ENCODE measurements around the gene WRNIP1. TPM values are rescaled to one million over a fixed set of nuclear protein-coding genes. Genes with fewer than 3 reads are reported as not detected.

Gene WRNIP1
- total and polyA plus RNA-seq, 9 of the 15 experiments (the other 6 are each of a cell fraction or from before 2014, with no cell fraction given) = 13.2 to 63.6 (median 48.6) TPM

- DNase-seq (ENCODE audit: extremely low read depth in 1 of 4, low spot score in 3 of 4) (peak in 2 of 4 experiments; percentile 36 to 41), FAIRE-seq (no peak), ATAC-seq (peak; percentile 60)
- Histone ChIP-seq H4K20me1 (replicated peaks; ENCODE audit: control insufficient read depth, insufficient read depth, low read length) (no peaks in the 10 kb centered on the region), H3K9ac (ENCODE audit: insufficient read depth in 1 of 2, low read depth in 2 of 2, low read length in 2 of 2) (peak overlapping the region in 1 of 2 experiments; percentile 67; a peak in 2 of 4 replicates), H3K9me1 (ENCODE audit: control insufficient read depth, insufficient read depth, low read length) (no peaks in the 10 kb centered on the region), H3K4me3 (no peak overlapping the region), H3K79me2 (ENCODE audit: control insufficient read depth, insufficient read depth, low read length) (no peaks in the 10 kb centered on the region), H3K27ac (ENCODE audit: extremely low read depth, low read depth, low read length) (no peak overlapping the region), H3K27me3 (ENCODE audit: control insufficient read depth in 2 of 2, insufficient read depth in 2 of 2, low read length in 2 of 2) (no peaks in the 10 kb centered on the region), H3K36me3 (ENCODE audit: control insufficient read depth, insufficient read depth, low read length) (no peaks in the 10 kb centered on the region), H2AFZ (ENCODE audit: low read depth, low read length) (peak overlapping the region; percentile 15), H3K4me1 (replicated peaks in 1 of 2; ENCODE audit: control insufficient read depth in 2 of 2, insufficient read depth in 2 of 2, low read length in 2 of 2) (peaks cover 13 to 17% of the 10 kb centered on the region in 2 experiments), H3K4me2 (ENCODE audit: insufficient read depth, low read length) (no peak overlapping the region), H3K9me3 (replicated peaks; ENCODE audit: control insufficient read depth, insufficient read depth, low read depth, low read length) (0 out of 2 replicates have a peak, but pooled peaks cover 4% of the 10 kb centered on the region)
- BruUV-seq (replicated peaks) = no TSS peak
- 66% methylated on average over 10 of the region's 11 CpGs for WGBS (ENCODE audit: insufficient coverage, low coverage, missing lambda C conversion rate)
- POLR2A ChIA-PET = interaction anchor here (0.7 to 1.9 kb wide), 3 partner anchors 16 to 116 kb away, joined by 3 to 7 read pairs (median 4); partner anchors contain the start of gene SERPINB1
- CTCF ChIA-PET (ENCODE audit: low intra/inter-chr PET ratio) = interaction anchor here (0.6 kb wide), 1 partner anchor 175 kb away, joined by 3 read pairs; no protein-coding TSS in a partner anchor
- in situ Hi-C loops (cut with MboI) = no loop called here
- intact Hi-C loops (cut with micrococcal nuclease) = no loop called here
- TF ChIP-seq SP1 (CRISPR knock-in tag; IDR thresholded peaks at IDR 0.05) = no peak
- TF ChIP-seq, protein P1, sequence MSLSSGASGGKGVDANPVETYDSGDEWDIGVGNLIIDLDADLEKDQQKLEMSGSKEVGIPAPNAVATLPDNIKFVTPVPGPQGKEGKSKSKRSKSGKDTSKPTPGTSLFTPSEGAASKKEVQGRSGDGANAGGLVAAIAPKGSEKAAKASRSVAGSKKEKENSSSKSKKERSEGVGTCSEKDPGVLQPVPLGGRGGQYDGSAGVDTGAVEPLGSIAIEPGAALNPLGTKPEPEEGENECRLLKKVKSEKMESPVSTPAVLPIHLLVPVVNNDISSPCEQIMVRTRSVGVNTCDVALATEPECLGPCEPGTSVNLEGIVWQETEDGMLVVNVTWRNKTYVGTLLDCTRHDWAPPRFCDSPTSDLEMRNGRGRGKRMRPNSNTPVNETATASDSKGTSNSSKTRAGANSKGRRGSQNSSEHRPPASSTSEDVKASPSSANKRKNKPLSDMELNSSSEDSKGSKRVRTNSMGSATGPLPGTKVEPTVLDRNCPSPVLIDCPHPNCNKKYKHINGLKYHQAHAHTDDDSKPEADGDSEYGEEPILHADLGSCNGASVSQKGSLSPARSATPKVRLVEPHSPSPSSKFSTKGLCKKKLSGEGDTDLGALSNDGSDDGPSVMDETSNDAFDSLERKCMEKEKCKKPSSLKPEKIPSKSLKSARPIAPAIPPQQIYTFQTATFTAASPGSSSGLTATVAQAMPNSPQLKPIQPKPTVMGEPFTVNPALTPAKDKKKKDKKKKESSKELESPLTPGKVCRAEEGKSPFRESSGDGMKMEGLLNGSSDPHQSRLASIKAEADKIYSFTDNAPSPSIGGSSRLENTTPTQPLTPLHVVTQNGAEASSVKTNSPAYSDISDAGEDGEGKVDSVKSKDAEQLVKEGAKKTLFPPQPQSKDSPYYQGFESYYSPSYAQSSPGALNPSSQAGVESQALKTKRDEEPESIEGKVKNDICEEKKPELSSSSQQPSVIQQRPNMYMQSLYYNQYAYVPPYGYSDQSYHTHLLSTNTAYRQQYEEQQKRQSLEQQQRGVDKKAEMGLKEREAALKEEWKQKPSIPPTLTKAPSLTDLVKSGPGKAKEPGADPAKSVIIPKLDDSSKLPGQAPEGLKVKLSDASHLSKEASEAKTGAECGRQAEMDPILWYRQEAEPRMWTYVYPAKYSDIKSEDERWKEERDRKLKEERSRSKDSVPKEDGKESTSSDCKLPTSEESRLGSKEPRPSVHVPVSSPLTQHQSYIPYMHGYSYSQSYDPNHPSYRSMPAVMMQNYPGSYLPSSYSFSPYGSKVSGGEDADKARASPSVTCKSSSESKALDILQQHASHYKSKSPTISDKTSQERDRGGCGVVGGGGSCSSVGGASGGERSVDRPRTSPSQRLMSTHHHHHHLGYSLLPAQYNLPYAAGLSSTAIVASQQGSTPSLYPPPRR (CRISPR knock-in tag; IDR thresholded peaks at IDR 0.05; ENCODE audit: borderline replicate concordance) = no peak
- TF ChIP-seq TFAP4 (CRISPR knock-in tag; IDR thresholded peaks at IDR 0.05; ENCODE audit: borderline replicate concordance) = peak; percentile 70; the same call in 1 of the 2 replicates
- no peak for TF ChIP-seq NR2F6 (CRISPR knock-in tag; IDR thresholded peaks at IDR 0.05)
- no peak for TF ChIP-seq STAT6 (CRISPR knock-in tag; IDR thresholded peaks at IDR 0.05)
- no peak for TF ChIP-seq FOXK2 (conservative IDR thresholded peaks at IDR 0.05 in 1 of 2, IDR thresholded peaks at IDR 0.05 in 1 of 2; ENCODE audit: low read depth in 2 of 2)
- peak; percentile 76 for TF ChIP-seq EGR1 (conservative IDR thresholded peaks at IDR 0.05)
- TF ChIP-seq, protein P2, sequence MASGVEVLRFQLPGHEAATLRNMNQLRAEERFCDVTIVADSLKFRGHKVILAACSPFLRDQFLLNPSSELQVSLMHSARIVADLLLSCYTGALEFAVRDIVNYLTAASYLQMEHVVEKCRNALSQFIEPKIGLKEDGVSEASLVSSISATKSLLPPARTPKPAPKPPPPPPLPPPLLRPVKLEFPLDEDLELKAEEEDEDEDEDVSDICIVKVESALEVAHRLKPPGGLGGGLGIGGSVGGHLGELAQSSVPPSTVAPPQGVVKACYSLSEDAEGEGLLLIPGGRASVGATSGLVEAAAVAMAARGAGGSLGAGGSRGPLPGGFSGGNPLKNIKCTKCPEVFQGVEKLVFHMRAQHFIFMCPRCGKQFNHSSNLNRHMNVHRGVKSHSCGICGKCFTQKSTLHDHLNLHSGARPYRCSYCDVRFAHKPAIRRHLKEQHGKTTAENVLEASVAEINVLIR (CRISPR knock-in tag; IDR thresholded peaks at IDR 0.05) = no peak
- TF ChIP-seq CEBPB (tag; IDR thresholded peaks at IDR 0.05) = no peak
- no peak for TF ChIP-seq TOE1 (IDR thresholded peaks at IDR 0.05; ENCODE audit: borderline replicate concordance)
- TF ChIP-seq TOE1 (CRISPR knock-in tag; IDR thresholded peaks at IDR 0.05; ENCODE audit: borderline replicate concordance, low read depth) = no peak
- no peak for TF ChIP-seq PHB2 (IDR thresholded peaks at IDR 0.05; ENCODE audit: low read depth)
These were observed 33.5 kb downstream of the WRNIP1 start for GRCh38 chr6:2798586-2799134.
